Neural cell (in vitro differentiated cells): ENCODE results near the gene SLC17A9. TPM values are rescaled to one million over a fixed set of nuclear protein-coding genes. Genes with fewer than 3 reads are reported as not detected.

Experiments
- H2AFZ ChIP-seq: fragments of 200-600, 300-800 bp; sonication (generic), shearing (Covaris generic); 2 replicates; pipeline ENCODE4 v1.6.0; 2014; ENCODE audit warnings: low read depth, mild to moderate bottlenecking, antibody characterized with exemption, low read length, moderate library complexity
- H3F3A ChIP-seq: fragments of 200-600 bp; shearing (Covaris generic); 2 replicates; pipeline ENCODE4 v1.6.1; 2016; ENCODE audit warnings: mild to moderate bottlenecking, moderate library complexity, mixed read lengths, antibody characterized with exemption, low read length; ENCODE audit not compliant: insufficient read depth, poor library complexity, severe bottlenecking
- H3K27ac ChIP-seq: fragments of 200-600, 300-800 bp; sonication (generic), shearing (Covaris generic); 2 replicates; pipeline ENCODE4 v1.5.1; 2014; ENCODE audit warnings: mild to moderate bottlenecking, low read length, moderate library complexity
- H3K27me3 ChIP-seq: fragments of 300-800, 200-600 bp; sonication (generic), shearing (Covaris generic); 2 replicates; pipeline ENCODE4 v1.6.0; 2014; ENCODE audit warnings: mild to moderate bottlenecking, low read depth, low read length, moderate library complexity; ENCODE audit not compliant: insufficient read depth
- H3K36me3 ChIP-seq: fragments of 300-800, 200-600 bp; sonication (generic), shearing (Covaris generic); 2 replicates; pipeline ENCODE4 v1.5.1; 2014; ENCODE audit warnings: mild to moderate bottlenecking, antibody characterized with exemption, low read length, moderate library complexity; ENCODE audit not compliant: insufficient read depth
- H3K4me2 ChIP-seq: fragments of 300-800, 200-600 bp; sonication (generic), shearing (Covaris generic); 2 replicates; pipeline ENCODE4 v1.6.0; 2014; ENCODE audit warnings: mild to moderate bottlenecking, low read length
- H3K4me3 ChIP-seq: fragments of 300-800, 200-600 bp; sonication (generic), shearing (Covaris generic); 2 replicates; pipeline ENCODE4 v1.5.1; 2014; ENCODE audit warnings: mild to moderate bottlenecking, low read length, moderate library complexity
- H3K79me2 ChIP-seq: fragments of 200-600 bp; shearing (Covaris generic); replicated peaks from 2 replicates; pipeline ENCODE4 v1.6.0; 2014; ENCODE audit warnings: mild to moderate bottlenecking, low read length, moderate library complexity; ENCODE audit not compliant: insufficient read depth
- H3K9ac ChIP-seq: fragments of 300-800, 200-600 bp; sonication (generic), shearing (Covaris generic); 2 replicates; pipeline ENCODE4 v1.6.1; 2016; ENCODE audit warnings: mild to moderate bottlenecking, low read length, mixed read lengths
- H3K9me2 ChIP-seq: fragments of 200-600 bp; shearing (Covaris generic); 2 replicates; pipeline ENCODE4 v1.6.1; 2016; ENCODE audit warnings: mild to moderate bottlenecking, low read length, mixed read lengths; ENCODE audit not compliant: insufficient read depth
- H3K9me3 ChIP-seq: fragments of 200-600, 300-800 bp; sonication (generic), shearing (Covaris generic); 2 replicates; pipeline ENCODE4 v1.6.1; 2016; ENCODE audit warnings: mild to moderate bottlenecking, mixed run types, low read length, moderate library complexity, mixed read lengths
- H4K20me1 ChIP-seq: fragments of 200-600 bp; shearing (Covaris generic); 2 replicates; pipeline ENCODE4 v1.6.1; 2016; ENCODE audit warnings: mild to moderate bottlenecking, mixed run types; ENCODE audit not compliant: insufficient read depth
- CTCF ChIP-seq: fragments of 450-650 bp; IDR thresholded peaks from 2 replicates; pipeline ENCODE4 v1.5.1; 2014; ENCODE audit warnings: antibody characterized with exemption, mild to moderate bottlenecking, moderate library complexity; ENCODE audit not compliant: poor library complexity, severe bottlenecking
- EP300 ChIP-seq: fragments of 450-650 bp; conservative IDR thresholded peaks from 2 replicates; pipeline ENCODE4 v1.6.1; 2014; ENCODE audit warnings: antibody characterized with exemption, mild to moderate bottlenecking, moderate library complexity; ENCODE audit not compliant: poor library complexity, severe bottlenecking
- EZH2 ChIP-seq: fragments of 200-600, 300-800 bp; shearing (Covaris generic), sonication (generic); IDR thresholded peaks from 2 replicates; pipeline ENCODE4 v1.6.1; 2014; ENCODE audit warnings: antibody characterized with exemption, low read length, borderline replicate concordance, mild to moderate bottlenecking; ENCODE audit not compliant: insufficient read depth, poor library complexity, severe bottlenecking
- MXI1 ChIP-seq: fragments of 450-650 bp; conservative IDR thresholded peaks from 2 replicates; pipeline ENCODE4 v1.6.1; 2014; ENCODE audit warnings: antibody characterized with exemption, mild to moderate bottlenecking; ENCODE audit not compliant: poor library complexity, severe bottlenecking
- POLR2AphosphoS5 ChIP-seq: IDR thresholded peaks from 2 replicates; pipeline ENCODE4 v1.6.1; 2012
- RAD21 ChIP-seq: fragments of 450-650 bp; conservative IDR thresholded peaks from 2 replicates; pipeline ENCODE4 v1.6.1; 2014; ENCODE audit warnings: antibody characterized with exemption, mild to moderate bottlenecking, moderate library complexity
- SMC3 ChIP-seq: fragments of 450-650 bp; conservative IDR thresholded peaks from 2 replicates; pipeline ENCODE4 v1.6.1; 2014; ENCODE audit warnings: antibody characterized with exemption, mild to moderate bottlenecking, moderate library complexity; ENCODE audit not compliant: poor library complexity
- TAF1 ChIP-seq: IDR thresholded peaks from 2 replicates; pipeline ENCODE4 v1.6.1; 2012; ENCODE audit warnings: low read depth
- polyA plus RNA-seq: library from polyadenylated mRNA; depleted of rRNA; stranded (reverse); fragments of >200 nt; gene quantifications from 2 replicates; pipeline ENCODE4 v1.2.3, GENCODE V29; 2014
- TF ChIP-seq, protein P1 (sequence below): IDR thresholded peaks from 2 replicates; pipeline ENCODE4 v1.6.1; 2012; ENCODE audit warnings: borderline replicate concordance

Gene SLC17A9
- polyA plus RNA-seq, 1 donor from 2014 or later, result not detected

DNA sequence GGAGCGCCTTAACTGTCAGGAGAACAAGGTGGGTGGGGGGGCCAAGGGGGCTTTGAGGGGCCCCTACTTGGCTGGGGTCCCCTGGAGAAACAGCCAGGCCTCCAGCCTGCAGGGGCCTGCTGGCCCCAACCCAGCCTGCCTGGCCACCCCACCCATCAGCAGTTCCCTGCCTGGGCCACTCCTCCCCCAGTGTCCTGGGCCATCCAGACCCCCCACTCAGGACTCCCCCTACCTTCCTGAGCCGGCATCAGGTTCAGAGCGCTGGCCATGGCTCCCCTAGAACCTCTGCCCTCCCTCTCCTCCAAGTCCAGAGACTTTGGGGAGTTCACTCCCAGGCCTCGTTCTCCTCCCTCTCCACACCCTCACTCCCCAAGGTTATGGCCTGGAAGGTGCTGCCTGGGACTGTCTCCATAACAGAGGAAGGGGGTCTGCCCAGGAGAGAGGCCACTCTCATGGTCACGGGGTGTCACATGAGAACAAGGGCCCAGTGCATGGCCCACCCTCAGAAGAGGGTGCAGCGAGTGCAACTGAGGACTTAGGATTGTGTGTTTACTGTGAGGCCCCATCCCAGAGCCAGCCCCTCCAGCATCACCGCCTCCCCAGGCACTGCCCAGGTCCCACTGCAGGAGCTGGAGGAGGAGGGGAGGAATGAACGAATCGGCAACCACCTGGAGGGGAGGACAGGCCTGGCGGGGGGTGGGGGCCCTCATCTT, 6.0 kb downstream of the SLC17A9 start:
- H3K9ac ChIP-seq, result no peak overlapping the region
- no peak overlapping the region for H2AFZ ChIP-seq
- H3K79me2 ChIP-seq, result no peaks in the 10 kb centered on the region
- H3F3A ChIP-seq, result no peaks in the 10 kb centered on the region
- TF ChIP-seq EZH2, result no peak
- TF ChIP-seq, protein P1, sequence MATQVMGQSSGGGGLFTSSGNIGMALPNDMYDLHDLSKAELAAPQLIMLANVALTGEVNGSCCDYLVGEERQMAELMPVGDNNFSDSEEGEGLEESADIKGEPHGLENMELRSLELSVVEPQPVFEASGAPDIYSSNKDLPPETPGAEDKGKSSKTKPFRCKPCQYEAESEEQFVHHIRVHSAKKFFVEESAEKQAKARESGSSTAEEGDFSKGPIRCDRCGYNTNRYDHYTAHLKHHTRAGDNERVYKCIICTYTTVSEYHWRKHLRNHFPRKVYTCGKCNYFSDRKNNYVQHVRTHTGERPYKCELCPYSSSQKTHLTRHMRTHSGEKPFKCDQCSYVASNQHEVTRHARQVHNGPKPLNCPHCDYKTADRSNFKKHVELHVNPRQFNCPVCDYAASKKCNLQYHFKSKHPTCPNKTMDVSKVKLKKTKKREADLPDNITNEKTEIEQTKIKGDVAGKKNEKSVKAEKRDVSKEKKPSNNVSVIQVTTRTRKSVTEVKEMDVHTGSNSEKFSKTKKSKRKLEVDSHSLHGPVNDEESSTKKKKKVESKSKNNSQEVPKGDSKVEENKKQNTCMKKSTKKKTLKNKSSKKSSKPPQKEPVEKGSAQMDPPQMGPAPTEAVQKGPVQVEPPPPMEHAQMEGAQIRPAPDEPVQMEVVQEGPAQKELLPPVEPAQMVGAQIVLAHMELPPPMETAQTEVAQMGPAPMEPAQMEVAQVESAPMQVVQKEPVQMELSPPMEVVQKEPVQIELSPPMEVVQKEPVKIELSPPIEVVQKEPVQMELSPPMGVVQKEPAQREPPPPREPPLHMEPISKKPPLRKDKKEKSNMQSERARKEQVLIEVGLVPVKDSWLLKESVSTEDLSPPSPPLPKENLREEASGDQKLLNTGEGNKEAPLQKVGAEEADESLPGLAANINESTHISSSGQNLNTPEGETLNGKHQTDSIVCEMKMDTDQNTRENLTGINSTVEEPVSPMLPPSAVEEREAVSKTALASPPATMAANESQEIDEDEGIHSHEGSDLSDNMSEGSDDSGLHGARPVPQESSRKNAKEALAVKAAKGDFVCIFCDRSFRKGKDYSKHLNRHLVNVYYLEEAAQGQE, result no peak
- no peaks in the 10 kb centered on the region for H3K9me3 ChIP-seq
- H3K4me3 ChIP-seq, result no peak overlapping the region
- no peaks in the 10 kb centered on the region for H3K36me3 ChIP-seq
- no peaks in the 10 kb centered on the region for H4K20me1 ChIP-seq
- H3K27me3 ChIP-seq, result no peaks in the 10 kb centered on the region
- H3K4me2 ChIP-seq, result no peak overlapping the region
- H3K27ac ChIP-seq, result no peak overlapping the region
- no peaks in the 10 kb centered on the region for H3K9me2 ChIP-seq

DNA sequence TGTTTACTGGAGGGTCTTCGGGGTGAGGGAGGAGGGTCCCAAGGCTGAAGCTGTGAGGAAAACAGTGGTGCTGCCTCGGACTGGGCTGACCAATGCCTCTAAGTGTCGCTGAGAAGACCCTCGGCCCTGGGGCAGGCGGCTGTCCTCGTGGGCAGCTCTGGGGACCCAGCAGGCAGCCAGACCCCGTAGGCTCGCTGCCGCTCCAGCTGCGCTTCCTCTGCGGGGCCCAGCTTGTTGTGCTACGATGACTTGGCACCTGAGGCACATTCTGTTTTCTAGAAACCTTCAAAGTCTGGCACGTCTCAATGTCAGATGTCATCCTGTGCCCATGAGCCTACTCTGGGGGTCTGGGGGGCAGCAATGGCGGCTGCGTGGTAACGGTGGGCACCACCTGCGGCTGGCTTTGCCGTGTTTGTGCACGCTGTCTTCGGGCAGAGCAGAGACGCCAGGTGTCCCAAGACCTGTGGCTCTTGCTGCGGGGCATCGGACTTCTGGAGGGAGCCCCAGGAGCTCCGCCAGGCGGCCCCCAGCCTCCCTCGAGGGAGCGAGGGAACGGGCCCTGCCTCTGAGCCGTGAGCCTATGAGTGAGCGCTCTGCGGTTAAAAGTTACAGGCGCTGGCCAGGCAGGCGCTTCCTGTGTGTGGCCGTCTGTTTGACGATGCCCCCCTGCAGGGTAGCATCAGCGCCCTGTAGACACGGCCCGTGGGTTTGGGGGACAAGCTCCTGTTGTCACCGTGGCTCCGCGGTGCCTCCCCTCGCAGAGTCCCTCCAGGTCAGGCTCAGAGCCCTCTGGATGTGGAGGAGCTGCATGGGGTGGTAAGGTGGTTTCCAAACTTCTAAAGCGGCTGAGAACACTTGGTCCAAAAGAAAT, 6.8 kb downstream of the SLC17A9 start:
- Histone ChIP-seq H3K27ac (no peak overlapping the region), H3K9ac (no peak overlapping the region), H3K27me3 (no peaks in the 10 kb centered on the region), H3K79me2 (no peaks in the 10 kb centered on the region), H3K9me2 (no peaks in the 10 kb centered on the region), H3K4me2 (no peak overlapping the region), H2AFZ (no peak overlapping the region), H3K36me3 (no peaks in the 10 kb centered on the region), H3K9me3 (no peaks in the 10 kb centered on the region), H3K4me3 (no peak overlapping the region), H3F3A (no peaks in the 10 kb centered on the region), H4K20me1 (no peaks in the 10 kb centered on the region)
- TF ChIP-seq RAD21 (no peak), POLR2AphosphoS5 (no peak), TAF1 (no peak), CTCF (no peak), EP300 (no peak), EZH2 (no peak), SMC3 (no peak), MXI1 (no peak)
- TF ChIP-seq, protein P1, result no peak
